GM03348 (cell line): ENCODE results near the gene CPT1A.
"Not testable (repeated sequence)": the region's sequence is repeated elsewhere in the genome, so short reads cannot be mapped to it uniquely, and the experiment has no call there.

Experiments used
- DNase-seq: peaks from one replicate; pipeline ENCODE4 v3.0.0; 2012; ENCODE audit warnings: low spot score

Gene CPT1A

DNA sequence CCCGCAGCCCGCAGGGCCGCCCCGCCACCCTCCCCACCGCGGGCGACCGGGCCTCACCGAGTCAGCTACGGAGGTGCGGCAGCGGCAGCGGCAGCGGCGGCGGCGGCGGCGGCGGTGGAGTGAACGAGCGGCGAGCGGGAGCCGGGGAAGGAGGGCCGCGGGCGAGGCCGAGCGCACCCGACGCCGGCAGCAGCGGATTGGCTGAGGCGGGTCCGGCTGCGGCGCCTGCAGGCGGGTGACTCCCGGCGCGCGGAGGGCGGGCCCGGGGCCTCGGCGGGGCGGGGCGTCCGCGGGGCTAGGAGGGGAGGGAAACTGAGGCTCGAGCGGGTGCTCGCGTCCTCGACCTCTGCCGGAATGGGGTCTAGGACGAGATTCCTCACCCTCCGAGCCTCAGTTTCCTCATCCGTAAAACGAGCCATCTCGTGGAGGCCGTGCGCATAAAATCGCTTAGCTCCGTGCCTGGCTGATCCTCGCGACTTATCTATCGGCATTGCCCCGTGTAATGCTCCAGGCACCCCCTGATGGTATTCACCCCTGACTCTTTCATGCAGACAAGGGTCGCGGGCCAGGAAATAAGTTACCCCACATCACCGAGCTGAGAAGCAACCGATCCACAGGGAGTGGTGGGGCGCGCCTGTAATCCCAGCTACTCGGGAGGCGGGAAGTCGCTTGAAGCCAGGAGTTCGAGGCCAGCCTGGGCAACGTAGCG is at the start of gene CPT1A:
CPT1A (minus strand) TSS at position 199 of the 709 bp plus-strand sequence. CDS start 26,442 bp downstream, outside the sequence.
- peak; percentile 98 for DNase-seq

DNA sequence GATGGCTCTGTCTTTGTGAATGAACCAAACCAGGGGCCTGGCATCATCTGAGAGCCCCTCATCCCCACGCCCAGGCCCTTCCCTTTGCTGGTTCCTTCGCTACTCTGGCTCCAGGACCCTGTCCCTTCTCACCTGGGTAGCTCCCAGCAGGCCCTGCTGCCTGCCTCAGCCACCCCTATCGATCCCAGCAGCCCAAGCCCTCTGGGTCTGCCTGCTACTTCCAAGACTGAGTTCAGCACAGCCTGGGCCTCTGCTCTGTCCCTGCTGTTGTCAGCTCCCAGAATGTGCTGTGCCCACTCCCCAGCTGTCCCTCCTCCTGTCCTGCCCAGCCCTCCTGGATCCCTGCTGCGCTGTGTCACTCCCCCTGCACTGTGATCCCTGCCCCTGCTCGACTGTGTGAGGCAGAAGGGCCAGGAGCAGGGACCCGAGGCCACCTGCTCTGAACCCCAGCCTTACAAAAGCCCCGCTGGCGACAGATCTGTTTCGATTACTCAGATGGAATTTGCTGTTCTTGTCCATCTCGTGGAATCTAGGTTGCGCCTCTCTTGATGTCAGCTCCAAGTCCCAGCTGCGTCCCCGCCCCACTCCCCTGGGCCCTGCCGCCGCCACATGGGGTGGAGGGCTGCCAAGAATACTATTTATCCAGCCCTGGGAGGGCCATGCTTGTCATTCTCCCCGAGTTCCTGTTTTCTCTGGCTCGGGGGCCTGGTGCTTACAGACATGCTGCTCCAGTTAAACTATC is 48.9 kb upstream of the CPT1A start:
- DNase-seq = peak; percentile 87

DNA sequence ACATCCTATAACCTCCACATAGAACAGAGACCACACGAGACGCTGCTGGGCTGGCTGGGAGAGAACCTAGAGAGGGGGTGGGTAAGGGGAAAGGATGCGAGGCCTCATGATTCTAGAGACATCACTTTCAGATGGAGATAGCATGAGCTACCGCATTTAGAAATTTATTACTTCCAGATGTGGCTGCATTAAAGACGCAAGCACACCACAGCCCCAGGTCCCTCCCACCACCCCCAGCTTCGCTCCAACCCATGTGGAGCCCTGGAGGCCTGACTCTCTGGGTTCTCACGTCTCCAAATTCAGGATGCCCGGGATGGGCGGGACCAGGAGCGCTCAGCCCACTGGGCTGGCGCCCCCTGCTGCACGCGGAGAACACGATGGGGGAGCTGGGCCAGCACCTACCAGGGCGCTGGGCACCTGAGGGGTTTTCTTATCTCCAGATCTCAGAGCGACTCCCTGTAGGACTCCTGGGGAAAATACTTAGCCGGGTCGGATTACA is 48.3 kb upstream of the CPT1A start:
- DNase-seq = peak; percentile 95

DNA sequence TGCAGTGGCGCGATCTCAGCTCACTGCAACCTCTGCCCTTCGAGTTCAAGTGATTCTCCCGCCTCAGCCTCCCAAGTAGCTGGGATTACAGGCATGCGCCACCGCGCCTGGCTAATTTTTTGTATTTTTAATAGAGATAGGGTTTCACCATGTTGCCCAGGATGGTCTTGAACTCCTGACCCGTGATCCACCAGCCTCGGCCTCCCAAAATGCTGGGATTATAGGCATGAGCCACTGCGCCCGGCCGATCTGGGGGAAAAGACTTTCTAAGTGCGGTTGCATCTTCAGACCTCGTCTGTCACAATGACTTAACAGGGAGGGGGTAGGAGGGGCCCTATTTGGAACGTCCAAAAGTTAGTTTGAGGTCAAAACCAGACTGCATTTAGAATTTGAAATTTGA is 43.1 kb upstream of the CPT1A start:
- not testable (repeated sequence) for DNase-seq

DNA sequence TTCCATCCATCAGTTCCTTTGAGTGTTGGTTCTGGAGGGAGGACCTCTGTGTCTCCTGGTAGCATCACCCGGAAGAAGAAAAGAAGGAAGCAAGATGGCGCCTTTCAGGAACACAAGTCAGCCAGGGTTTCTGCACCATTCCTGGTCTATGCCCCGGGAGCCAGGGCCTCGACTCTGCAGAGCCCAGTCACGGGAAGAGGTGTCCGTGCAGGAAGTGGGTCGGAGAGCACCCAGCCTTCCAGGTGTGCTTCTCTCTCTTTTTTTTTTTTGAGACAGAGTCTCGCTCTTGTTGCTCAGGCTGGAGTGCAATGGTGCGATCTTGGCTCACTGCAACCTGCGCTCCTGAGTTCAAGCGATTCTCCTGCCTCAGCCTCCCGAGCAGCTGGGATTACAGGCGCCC is 40.7 kb upstream of the CPT1A start:
- DNase-seq = no peak

DNA sequence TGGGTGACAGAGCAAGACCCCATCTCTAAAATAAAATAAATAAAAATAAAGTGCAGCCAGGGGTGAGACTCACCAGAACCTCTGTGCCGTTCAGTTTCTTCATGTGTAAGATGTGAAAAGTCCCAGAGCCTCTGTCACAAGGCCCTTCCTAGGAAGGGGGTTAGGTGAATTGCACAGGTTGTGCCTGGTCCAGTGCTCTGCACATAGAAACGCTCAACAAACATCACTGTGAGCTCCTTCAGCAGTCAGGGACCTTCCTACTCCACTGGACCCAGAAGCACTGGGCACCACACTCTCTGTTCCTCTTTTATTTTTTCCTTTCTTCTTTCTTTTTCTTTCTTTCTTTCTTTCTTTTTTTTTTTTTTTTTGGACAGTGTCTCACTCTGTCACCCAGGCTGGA is 39.6 kb upstream of the CPT1A start:
- no peak for DNase-seq

DNA sequence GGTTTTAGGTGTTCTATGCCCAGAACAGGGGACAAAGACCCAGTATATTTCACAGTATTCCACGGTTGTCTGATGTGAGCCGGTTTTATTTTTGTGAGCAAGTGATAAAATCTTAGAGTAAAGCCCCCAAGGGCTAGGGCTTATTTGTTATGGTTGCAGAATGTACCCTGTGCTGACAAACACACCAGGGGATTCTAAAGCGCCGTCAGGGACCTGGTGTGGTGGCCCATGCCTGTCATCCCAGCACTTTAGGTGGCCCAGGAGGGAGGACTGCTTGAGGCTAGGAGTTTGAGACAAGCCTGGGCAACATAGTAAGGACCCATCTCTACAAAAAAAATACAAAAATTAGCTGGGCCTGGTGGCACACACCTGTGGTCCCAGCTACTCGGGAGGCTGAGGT is 39.1 kb upstream of the CPT1A start:
- DNase-seq = no peak

DNA sequence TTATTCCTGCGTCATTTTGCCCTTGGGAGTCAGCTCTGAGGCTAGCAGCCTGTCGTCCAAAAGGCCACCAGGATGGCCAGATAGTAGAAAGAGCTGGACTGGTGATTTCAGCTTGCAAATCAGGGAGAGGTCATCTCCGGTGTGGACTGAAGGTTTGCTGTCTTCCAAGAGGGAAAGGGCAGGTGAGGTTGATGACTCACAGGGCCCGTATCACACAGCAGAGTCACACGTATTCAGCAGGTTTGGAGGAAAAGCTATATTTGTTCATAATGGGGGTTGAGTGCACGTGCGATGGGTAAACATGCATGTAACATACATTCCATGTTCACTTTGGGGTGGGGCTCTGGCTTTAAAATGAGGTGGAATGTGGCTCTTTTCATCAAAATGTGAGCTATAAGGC is 36.3 kb upstream of the CPT1A start:
- DNase-seq = no peak

DNA sequence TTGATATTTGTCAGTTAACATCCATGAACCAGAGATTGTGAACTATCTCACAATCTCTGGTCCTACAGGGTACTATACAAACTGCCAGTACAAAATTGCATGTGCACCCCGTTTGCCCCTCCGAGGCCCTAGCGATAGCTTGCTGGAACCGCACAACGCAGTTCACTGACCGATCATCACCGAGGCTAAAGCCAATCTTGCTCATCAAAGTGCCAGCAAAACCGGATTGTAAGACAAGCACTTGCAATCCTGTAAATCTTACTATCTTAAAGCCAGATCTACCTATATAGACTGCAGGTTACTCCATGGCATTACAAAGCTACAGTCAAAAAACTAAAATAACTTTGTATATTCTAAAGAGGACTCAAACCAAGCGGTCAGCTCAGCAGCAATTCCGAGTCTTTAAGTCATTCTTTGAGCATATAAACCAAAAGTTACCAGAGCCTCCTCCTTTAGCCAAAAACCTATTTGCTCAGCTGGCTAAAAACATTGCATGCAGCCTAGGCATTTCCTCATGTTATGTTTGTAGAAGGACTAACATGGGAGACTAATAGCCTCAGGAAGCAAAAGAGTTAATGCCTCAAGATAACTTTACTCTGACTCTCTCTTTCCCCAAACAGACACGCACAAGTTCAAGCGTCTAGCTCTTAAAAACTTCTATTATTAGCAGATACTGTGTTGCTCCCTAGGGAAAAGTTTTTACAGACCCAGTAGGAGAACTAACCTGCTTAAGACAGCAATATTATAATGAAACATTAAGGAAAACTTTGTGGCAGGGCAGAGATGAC is 30.7 kb upstream of the CPT1A start:
- DNase-seq = no peak

DNA sequence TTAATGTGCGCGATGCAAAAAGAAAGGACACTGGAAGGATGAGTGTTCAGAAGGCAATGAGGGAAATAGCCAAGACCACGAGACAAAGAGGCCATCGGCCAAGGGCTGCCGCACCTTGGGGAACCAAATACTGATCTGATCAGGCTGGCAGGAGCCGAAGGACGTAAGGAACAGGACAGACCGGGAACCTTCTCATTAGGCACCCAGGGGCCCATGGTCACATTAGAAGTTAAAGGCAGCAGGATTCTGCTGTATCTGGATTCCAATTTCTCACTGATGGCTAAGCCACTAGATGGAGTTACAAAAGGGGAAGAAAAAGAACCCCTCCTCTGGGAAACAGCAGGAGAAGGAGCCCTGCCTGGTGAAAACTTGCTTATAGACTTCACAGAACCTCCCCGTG is 28.8 kb upstream of the CPT1A start:
- DNase-seq = no peak

DNA sequence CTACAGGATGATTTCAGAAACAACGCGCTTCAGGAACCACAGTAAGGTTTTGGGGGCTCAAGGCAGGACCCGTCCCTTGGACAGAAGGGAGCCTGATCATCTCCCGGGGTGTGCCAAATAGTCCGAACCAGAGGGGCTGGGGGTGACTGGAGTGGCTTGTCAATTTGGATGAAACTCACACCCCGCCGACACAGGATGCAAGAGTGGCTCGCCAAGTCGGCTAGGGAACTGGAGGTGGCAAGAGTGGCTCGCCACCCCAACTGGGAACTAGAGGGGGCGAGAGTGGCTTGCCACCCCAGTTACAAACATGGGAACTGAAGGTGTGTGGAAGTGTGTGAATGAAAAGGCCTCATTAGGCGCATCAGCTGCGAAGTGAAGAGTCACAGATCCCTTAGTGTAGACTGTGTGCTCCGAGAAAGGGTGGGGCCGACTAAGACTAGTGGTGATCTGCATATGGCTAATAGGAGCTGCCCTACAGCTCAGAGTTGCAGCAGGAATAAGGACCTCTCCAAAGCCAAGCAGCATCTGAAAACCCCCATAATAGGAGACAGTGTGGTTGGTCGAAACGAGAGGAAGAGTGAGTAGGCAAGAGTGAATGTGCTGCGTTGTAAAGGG is 26.6 kb upstream of the CPT1A start:
- no peak for DNase-seq

DNA sequence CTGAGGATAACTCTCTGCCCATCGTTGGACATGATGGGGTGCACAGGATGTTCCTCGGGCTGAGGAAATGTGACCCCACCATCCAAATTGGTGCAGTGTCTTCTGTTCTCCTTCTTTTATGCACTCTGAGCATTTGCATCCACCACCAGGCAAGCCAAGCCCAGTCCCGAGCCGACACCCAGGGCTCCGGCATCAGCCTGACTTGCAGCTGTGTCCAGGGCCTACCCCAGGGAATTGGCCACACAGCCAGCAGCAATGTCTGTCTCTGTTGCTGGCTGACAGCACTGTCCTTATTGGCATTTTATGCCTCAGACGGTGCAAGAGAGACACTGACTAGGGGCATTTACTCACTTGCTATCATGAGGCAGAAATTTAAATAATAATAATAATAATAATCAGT is 25.4 kb upstream of the CPT1A start:
- no peak for DNase-seq

DNA sequence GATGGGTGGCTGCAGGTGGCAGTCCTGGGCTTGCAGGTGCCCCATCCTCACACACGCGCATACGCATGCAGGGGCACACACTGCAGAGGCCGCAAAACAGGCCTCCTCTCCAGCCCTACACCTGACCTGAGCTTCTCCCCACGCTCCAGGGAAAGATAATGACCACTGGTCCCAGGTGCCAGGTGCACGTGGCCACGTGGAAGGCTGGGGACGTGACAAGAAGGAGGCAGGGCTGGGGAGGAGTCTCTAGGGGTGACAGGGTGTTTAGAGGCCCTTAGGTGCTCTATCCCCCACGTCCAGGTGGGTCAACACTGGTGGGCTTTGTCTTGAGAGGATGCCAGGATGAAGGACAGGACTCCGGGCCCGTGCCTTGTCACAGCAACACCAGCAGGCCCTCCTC is 23.5 kb upstream of the CPT1A start:
- no peak for DNase-seq

DNA sequence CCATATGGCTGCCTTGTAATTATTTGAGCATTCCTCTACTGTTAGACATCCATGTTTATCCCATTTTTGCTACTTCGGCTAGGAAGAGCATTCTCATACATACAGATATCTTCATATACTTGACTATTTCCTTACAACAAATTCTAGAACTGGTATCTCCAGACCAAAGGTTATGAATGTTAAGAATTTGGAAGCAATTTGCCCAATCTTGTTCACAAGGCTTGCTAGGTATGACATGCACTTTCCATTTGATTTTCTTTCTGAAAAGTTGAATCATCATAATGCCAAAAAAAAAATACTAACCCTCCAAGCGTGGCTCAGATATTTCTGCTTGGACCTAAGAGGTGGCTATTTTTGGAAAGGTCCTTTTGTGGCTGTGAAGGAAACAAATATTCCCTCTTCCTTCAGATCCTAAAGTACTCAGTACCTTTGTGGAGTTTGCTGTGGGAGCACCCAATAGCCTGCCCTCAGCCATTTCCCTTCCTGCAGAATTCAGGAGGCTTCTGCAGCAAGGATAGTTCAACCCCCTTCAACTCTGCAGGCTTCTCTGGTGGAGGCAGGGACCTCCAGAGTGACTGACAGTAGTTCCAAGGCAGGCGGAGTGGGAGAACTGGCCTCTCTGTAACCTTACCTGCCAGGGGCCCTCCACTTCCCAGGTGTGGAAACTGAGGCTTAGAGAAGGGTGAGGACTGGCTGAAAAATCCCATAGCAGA is 22.0 kb upstream of the CPT1A start:
- DNase-seq = no peak

DNA sequence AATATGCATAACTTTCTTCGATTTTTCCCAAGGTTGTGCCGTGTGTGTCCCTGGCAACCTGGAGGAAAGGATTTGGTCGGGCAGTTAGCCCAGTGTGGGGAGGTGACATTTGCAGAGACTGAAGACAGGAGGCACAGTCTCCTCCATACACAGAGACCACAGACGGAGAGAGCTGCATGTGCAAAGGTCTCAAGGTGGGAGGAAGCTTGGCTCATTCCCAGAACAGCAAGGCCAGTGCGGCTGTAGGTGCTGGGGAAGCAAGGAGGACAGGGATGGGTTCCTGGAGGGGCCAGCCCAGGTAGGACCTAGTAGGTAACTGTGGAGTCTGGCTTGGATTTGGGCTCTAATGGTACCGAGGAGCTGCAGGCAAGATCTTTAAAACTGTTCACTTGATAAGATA is 20.7 kb upstream of the CPT1A start:
- DNase-seq = no peak

DNA sequence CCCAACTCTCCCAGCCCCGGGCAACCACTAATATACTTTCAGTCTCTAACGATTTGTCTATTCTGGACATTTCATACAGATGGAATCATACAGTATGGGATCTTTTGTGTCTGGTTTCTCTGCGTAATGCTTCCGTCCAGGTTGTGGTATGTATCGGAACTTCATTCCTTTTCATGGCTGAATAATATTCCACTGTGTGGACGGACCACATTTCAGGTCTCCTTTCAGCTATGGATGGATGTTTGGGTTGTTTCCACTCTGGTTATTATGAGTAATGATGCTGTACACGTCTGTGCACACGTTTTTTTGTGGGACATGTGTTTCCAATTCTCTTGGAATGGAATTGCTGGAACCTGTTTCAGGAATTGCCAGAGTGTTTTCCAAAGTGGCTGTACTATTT is 17.4 kb upstream of the CPT1A start:
- no peak for DNase-seq

DNA sequence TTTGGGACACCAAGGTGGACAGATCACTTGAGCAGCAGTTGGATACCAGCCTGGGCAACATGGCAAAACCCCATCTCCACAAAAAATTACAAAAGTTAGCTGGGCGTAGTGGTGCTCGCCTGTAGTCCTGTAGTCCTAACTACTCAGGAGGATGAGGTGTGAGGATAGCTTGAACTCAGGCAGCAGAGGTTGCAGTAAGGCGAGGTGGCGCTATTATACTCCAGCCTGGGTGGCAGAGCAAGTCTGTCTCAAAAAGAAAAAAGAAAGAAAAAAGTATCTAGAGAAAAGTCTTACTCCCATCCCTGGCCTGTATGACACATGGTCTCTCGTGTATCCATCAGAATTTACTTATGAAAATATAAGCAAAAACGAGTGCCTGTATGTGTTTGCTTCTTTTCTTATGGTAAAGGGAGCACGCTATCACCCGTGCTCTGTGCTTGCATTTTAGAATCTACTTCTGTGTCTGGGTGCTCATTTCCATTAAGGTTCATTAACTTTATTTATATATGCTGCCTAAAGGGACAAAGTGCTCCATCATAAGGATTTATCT is 15.4 kb upstream of the CPT1A start:
- DNase-seq = no peak

DNA sequence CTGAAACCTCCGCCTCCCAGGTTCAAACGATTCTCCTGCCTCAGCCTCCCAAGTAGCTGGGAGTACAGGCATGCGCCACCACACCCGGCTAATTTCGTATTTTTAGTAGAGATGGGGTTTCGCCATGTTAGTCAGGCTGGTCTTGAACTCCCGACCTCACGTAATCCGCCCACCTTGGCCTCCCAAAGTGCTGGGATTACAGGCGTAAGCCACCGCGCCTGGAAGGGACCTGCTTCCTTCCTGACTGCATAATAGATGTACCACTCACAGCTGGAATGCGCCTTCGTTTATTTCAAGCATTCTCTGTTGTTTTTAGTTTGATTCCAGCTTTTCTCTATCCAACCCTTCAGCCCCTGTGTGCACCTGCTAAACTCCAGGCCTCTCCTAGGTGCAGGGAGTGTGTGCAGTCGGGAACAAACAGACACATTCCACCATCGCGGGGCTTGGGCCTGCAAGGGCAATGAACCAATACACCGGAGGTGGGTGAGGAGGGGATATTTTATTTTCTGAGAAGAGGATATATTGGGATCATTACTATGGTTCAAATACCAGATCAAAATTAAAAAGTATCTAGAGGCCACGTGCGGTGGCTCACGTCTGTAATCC is 14.8 kb upstream of the CPT1A start:
- not testable (repeated sequence) for DNase-seq

DNA sequence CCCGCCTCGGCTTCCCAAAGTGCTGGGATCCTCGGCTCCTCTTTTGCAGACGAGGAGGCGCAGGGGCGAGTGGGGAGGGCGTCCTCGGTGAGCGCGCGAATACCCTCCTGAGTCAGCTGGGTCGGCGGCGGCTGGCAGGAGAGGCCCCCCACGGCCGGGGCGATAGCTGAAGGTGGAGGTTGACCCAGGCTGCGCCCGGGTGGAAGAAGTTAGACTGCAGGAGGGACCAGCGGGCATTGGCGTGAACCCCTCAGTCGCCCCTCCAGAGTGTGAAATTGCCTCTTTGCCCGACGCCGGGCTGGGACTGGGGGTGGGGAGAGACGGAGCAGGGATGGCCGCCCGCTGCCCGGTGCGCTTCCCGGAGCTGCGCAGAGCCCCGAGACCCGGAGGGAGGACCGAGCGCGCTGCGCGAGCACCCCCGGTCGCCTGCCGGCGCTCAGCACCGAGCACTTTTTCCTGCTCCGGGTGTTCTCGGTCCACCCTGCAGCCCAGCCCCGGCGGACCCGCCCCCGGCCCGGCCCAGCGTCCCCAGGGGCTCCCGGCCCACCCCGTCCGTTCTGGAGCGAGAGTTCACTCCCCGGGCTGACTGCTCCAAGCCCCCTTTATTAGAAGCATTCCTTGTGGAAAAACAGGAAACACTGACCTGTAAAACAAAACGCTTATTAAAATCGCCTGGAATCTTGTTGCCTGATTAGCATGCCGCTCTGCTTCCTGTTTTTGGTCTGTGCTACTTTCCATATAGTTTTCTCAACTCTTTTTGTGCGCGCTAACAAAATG is 13.7 kb upstream of the CPT1A start:
- DNase-seq = peak; percentile 82
